Measurements from ENCODE around the gene ESPN.
A peak's percentile ranks its signal among the peaks of the same experiment; 100 is the strongest.
"Not testable (repeated sequence)": the region's sequence is repeated elsewhere in the genome, so short reads cannot be mapped to it uniquely, and the experiment has no call there.

ESPN gene

DNA sequence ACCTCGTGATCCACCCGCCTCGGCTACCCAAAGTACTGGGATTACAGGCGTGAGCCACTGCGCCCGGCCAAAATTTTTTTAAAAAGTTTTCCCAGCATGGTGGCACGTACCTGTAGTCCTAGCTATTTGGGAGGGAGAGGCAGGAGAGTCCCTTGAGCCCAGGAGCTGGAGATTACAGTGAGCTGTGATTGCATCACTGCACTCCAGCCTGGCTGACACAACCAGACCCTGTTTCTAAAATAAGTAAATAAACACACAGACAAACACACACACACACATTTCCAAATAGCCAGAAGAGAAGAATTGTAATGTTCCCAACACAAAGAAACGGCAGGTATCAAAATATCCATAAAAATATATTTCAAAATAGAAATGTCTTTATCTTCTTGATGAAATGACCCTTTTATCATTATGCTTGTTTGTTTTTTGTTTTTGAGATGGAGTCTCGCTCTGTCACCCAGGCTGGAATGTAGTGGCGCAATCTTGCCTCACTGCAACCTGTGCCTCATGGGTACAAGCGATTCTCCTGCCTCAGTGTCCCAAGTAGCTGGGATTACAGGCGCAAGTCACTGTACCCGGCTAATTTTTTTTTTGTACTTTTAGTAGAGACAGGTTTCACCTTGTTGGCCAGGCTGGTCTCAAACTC, 14.2 kb upstream of the ESPN start:
- no peak for DNase-seq

DNA sequence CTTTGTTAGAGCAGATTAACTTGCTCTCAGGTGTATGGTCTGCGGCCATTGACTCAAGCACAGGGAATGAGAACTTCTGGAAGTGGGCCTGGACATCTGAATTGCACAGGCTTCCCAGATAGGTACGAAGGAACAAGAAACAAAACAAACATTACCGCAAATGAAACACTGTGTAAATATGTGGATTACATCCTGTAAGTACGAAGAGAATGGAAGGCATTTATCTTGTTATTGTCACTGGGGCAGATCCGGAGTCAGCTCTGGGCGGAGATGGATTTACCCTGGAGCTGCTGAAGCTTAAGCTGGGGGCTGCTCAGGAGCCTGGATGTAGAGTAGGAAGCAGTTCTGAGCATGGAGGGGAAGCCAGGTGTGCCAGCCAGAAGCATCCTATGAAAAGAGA, 11.7 kb upstream of the ESPN start:
- DNase-seq, result no peak

DNA sequence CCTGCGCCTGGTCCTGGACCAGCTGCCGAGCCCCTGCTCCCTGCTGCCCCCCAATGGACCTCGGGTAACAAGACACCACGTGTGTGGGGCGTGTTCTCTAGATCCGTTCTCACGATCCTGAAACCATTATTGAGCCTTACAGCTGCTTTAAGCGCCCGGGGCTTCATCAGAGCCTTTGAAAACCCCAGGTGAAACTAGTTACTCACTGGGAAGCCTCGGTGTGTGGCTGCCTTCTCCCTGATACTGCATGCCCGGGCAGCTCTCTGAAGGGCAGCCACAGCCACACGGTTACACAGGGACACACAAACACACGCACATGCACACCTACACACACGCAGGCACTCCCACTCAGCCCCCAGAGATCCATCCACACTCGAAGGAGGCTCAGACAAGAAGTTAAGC, 10.1 kb upstream of the ESPN start:
- DNase-seq, result no peak

DNA sequence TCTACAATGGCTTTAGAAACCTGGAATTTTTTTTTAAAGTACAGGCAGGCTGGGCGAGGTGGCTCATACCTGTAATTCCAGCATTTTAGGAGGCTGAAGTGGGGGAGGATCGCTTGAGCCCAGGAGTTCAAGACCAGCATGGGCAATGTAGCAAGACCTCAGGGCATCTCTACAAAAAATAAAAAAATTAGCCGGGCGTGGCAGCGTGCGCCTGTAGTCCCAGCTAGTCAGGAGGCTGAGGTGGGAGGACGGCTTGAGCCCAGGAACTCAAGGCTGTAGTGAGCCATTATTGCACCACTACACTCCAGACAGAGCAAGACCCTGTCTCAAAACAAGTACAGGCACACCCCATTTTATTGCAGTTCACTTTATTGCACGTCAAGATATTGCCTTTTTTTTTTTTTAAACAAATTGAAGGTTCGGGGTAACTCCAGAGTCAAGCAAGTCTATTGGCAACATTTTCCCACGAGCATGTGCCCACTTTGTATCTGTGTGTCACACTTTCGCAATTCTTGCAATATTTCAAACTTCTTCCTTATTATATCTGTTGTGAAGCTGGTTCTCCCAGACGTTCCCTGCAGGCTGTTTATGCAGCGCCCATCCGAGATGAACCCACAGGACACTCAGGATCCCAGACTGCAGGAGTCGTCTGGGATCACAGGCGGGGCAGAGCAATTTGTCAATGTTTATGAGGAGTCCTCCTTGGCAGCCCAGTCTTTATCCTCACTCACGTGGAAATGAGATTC, 9.5 kb upstream of the ESPN start:
- no peak for DNase-seq

GRCh38 chr1:6416295-6416656, 8.3 kb upstream of the ESPN start:
- DNase-seq, result no peak

DNA sequence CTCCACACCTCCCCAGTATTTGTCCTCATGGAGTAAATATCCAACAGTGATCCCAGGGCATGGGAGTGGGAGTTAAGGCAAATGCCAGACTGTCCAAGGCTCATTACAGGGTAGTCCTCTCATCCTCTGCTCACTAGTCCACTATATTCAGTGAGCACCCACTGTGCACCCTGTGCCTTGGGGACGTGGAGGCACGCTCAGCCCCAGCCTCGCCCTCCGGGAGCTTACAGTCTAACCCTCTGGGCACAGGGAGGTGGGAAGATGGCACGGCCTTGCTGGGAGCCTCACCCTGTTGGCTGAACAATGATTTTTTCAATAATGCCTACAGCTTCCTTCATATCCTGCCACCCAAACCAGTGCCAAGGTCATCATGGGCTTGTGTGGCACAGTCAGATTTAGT, 7.7 kb upstream of the ESPN start:
- no peak for DNase-seq

DNA sequence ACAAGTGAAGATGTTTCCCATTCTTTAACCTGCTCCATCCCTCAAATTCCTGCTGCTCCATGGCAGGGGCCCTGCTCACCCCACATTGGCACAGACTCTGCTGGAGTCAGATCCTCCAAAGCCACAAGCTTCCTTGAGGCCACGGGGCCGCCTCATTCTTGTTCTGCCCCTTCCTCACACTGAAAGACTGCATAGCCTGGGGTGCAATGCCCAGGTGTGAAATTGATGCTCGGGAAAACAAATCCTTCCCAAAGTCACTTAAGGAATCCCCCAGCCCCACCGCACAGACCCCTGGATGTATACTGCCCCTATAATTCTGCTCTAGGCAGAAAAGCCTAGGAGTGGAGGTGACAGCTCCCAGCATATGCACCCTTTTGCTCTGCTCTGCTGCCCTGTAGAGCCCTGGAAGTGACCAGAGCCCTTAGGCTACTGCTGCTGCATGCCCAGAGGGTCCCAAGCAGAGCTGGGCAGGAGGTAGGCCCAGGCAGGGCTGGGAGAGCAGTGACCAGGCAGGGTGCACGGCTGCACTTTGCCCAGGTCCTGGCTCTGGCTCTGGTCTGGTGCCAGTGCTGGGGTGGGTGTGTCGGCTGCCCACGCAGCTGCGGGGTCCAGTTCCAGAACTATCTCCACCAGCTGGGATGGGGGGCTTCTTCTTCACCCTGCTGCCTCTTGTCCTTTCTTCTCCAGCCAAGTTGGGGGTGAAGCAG, 6.5 kb upstream of the ESPN start:
- DNase-seq, result no peak

DNA sequence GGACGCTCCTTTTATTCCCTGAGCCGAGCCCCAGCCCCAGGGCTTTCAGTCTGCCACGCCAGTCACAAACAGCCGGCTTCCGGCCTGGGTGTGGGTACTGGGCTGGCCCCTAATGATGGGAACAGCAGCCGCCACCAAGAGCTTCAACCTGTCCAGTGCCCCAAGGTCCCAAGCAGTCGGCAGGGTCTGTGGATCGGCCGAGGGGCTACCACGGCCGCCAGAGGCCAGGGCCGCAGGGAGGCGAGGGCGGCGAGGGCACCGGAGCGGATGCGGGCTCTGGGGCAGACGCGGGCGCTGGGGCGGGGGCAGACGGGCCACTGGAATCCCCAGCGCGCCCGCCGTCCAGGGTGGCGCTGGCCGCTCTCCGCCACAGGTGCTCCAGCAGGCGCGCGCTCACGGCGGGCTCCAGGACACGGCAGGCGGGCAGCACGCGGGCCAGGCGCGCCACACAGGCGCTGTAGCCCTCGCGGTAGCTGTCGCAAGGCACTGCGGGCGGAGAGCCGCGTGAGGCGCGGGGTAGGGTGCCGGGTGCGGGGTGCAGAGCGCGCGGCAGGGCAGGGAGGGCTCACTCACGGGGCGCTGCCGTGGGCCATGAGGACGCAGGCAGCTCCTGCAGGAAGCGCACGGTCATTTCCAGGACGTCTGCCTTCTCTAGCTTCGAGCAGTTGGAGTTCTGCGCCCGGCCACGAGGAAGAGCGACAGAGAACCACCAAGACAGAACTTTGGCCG, 5.7 kb upstream of the ESPN start:
- DNase-seq, result no peak

- no peak for DNase-seq
Observed at GRCh38 chr1:6419397-6419803, 5.2 kb upstream of the ESPN start.

GRCh38 chr1:6419804-6420453, 4.6 kb upstream of the ESPN start, which contains the start of gene HES2:
Gene HES2, minus strand, starts transcription at chr1:6419919. Its CDS starts 99 bp downstream, at chr1:6419820.
- no peak for DNase-seq

GRCh38 chr1:6420454-6421042, 4.0 kb upstream of the ESPN start:
- DNase-seq, result peak; percentile 58

DNA sequence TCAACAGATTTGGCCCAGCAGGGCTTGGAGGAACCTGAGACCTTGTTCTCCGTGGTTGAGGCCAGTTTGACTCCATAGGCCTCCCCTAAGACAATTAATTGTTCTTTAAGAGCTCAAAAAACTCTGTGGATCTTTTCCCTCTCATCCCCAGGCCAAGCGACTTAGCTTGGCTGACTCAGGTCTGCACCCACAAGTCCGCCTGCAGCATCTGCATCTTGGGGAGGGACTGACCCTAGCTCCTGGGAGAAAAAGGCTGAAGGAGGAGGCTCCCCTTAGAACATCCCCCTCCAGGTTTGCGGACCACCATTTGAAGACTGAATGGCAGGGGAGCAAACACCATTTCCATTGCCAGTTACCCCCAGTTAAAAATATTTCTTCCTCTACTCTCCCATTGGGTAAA, 3.3 kb upstream of the ESPN start:
- no peak for DNase-seq

DNA sequence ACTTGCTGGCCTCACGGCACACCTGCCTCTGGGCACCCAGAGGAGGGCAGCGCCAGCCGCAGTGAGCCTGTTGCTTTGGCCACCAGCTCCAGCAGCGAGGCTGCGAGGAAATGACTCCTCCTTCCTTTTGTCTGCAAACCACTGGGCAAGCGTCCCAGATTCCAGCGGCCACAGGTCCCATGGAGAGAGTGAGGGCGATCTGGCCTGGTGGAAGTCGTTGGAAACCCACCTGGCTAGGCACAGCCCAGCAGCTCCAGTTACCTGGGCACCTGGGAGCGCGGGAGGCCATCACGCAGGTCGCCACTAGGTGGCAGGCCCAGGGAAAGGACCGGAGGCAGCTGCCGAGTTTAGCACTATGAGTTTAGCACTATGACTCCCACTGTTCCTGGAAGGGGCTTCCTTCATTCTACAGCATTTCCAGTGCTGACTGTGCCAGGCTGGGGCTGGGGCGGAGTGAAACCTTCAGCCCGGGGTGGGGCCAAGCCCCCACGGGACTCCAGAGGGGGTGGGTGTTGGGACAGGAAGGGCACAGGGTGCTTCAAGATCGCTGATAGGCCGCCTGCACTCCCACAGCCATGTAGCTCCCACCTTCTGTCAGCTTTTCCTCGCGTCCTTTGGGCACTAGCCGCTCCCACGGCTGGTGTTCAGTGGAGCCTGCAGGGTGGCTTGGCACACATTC, 1.1 kb upstream of the ESPN start:
- DNase-seq, result no peak

DNA sequence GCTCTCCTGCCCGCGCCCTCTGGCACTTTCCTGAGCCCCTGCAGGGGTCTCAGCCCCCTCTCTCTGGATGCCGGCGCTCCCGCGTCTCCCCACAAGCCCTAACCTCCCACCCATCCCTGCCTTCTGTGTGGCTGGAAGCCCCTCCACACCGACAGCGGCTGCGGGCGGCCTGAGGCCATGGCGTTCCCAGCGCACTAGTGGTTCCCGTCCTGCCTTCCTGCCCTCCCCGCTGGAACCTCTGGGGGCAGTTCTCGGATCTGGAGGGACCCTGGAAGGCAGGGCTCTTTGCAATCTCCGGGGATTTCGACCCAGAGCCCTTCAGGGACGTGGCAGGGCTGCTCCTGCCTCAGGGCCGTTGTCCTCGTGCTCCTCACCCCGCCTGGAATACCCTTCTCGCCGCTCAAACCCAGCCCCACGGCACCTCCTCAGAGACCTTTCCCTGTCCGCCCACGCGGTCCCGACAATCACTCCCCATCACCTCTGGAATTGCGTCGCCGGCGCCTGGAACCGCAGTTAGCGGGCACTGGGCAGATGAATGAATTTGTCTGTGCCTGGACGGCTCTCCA, 493 bp upstream of the ESPN start:
- no peak for DNase-seq

DNA sequence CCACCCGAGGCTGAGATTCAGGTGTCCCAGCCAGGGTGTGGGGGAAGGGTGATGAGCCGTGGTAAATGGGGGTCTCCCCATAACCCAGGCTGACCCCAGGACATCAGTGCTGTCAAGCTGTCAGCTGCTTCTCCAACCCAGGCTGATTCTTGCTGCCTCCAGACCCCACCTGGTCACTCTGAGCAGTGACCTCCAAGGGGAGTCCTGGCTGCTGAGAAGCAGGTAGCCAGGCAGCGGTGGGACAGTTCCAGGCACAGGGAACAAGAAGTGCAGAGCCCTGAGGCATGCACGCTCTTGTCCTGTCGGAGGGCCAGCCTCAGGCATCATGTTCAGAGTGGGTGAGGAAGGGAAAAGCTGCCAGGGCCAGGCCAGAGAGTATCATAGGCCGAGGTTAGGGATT, 1.1 kb downstream of the ESPN start:
- no peak for DNase-seq

GRCh38 chr1:6426277-6426971, 1.8 kb downstream of the ESPN start:
- DNase-seq, result no peak

DNA sequence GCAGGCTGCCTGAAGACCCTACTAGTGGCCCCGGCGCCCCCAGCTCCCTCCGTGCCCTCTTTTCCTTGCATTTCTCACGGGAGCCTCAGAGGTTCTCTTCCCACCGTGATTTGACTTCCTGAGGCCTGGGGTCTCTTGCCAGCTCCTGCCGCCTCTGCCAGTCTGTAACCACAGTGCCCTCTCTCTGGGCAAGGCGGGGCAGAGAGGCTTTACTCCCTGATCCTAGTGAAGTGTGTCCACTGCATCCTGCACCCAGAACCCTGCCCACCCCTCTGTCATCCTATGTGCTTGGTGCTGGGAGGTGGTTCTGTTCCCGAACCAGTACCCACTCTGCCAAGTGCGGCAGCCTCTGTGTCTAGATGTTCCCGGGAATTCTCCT, 2.4 kb downstream of the ESPN start:
- DNase-seq, result no peak

- DNase-seq, result no peak
Observed at GRCh38 chr1:6427441-6428390, 3.1 kb downstream of the ESPN start.

DNA sequence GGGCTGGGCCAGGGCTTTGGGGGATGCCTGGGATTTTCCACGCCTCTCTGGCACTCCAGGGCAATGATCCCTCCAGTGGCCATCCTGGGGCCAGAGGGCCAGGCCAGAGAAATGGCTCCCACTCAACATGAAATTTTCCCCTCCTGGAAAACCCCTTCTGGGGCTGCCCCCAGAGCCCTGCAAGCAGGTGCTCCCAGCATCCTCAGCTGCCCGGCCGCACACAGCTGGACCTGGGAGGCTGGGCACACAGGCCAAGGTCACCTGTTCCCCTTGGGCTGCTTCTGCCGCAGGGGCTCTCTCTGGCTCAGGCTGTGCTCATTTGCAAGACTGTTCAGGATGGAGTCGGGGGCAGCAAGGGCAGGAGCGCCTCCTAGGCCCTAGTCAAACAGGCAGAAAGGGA, 3.9 kb downstream of the ESPN start:
- DNase-seq, result not testable (repeated sequence)
